ENCODE results near the gene ADAMTS4.

- TF ChIP-seq CTCF (IDR thresholded peaks at IDR 0.05) (no peak), EZH2 (IDR thresholded peaks at IDR 0.05; ENCODE audit: borderline replicate concordance, insufficient read depth, low read depth, low read length, poor library complexity, severe bottlenecking) (no peak)
Measured at GRCh38 chr1:161219078-161219892, 20.4 kb upstream of the ADAMTS4 start.

All from B cell (primary cell).